ENCODE measurements around the gene TUBGCP4. TPM values are rescaled to one million over a fixed set of nuclear protein-coding genes. Genes with fewer than 3 reads are reported as not detected.

Gene TUBGCP4
- polyA plus RNA-seq, 3 donors: 4.7 to 7.6 (median 6.1) TPM

DNA sequence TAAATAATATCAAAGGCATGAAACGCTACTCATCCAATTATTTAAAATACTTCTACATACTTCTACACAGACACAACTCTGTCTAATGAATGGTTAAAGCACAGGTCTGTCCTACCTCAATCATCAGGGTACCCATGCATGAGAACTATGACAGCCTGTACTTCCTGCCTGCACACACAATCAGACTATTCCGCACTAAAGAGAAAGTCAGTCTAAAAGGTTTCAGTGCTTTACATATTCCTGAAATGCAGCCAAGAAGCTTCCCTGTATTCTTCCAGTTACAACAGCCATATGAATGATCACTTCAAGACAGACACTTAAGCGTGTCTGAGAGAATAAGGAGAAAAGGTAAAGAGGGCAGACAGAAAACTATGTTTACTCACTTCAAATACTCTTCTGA lies 58.8 kb downstream of the TUBGCP4 start:
- Histone ChIP-seq H3K36me3 (replicated peaks in 1 of 2; ENCODE audit: control insufficient read depth in 1 of 2, insufficient read depth in 2 of 2, low read length in 2 of 2) (peaks cover 2 to 30% of the 10 kb centered on the region in 2 donors), H3K4me2 (replicated peaks; ENCODE audit: extremely low read depth, low read length, poor library complexity, severe bottlenecking) (no peak overlapping the region), H3K27me3 (ENCODE audit: control insufficient read depth in 2 of 2, insufficient read depth in 2 of 2, low read length in 2 of 2) (no peaks in the 10 kb centered on the region), H3K4me3 (replicated peaks in 1 of 3; ENCODE audit: low read depth in 2 of 3, low read length in 3 of 3) (no peak overlapping the region), H2AFZ (ENCODE audit: insufficient read depth, low read depth, low read length, poor library complexity, severe bottlenecking) (no peak overlapping the region), H3K9ac (ENCODE audit: insufficient read depth, low read length, poor library complexity, severe bottlenecking) (no peak overlapping the region), H3K27ac (ENCODE audit: low read depth in 1 of 2, low read length in 2 of 2) (no peak overlapping the region), H3K4me1 (ENCODE audit: control insufficient read depth in 1 of 2, insufficient read depth in 2 of 2, low read length in 2 of 2) (no peaks in the 10 kb centered on the region), H3K9me3 (replicated peaks in 1 of 2; ENCODE audit: control insufficient read depth in 1 of 2, insufficient read depth in 1 of 2, low read length in 2 of 2) (no peaks in the 10 kb centered on the region), H4K20me1 (ENCODE audit: insufficient read depth, low read length) (no peaks in the 10 kb centered on the region), H3K79me2 (ENCODE audit: insufficient read depth, low read length) (no peaks in the 10 kb centered on the region)
- H3K27ac Mint-ChIP-seq: no peak overlapping the region
- H3K27me3 Mint-ChIP-seq (ENCODE audit: low read depth in 3 of 3): no peaks in the 10 kb centered on the region
- H3K4me1 Mint-ChIP-seq: no peaks in the 10 kb centered on the region
- H3K4me3 Mint-ChIP-seq: no peak overlapping the region
- no peaks in the 10 kb centered on the region for H3K9me3 Mint-ChIP-seq
- no peak for DNase-seq
- no CpG with 5 or more reads among the region's 3 CpGs for WGBS (ENCODE audit: insufficient coverage)
- no peak for TF ChIP-seq CTCF (IDR thresholded peaks at IDR 0.05)
- intact Hi-C loops (cut with micrococcal nuclease): loop anchor here in 1 of 2 donors (10.0 kb wide), 1 partner anchor 265 kb away; the partner anchor contains the start of gene CKMT1A
- H3K36me3 Mint-ChIP-seq: peaks cover 32 to 33% of the 10 kb centered on the region in 2 donors

- Mint-ChIP-seq H3K4me3 (no peak overlapping the region), H3K9me3 (no peaks in the 10 kb centered on the region), H3K4me1 (no peaks in the 10 kb centered on the region), H3K36me3 (peaks cover 18 to 31% of the 10 kb centered on the region in 2 donors), H3K27me3 (ENCODE audit: low read depth in 3 of 3) (no peaks in the 10 kb centered on the region), H3K27ac (no peak overlapping the region)
- no peak for DNase-seq
- H3K79me2 ChIP-seq (ENCODE audit: insufficient read depth, low read length): no peaks in the 10 kb centered on the region
- no peaks in the 10 kb centered on the region for H3K27me3 ChIP-seq (ENCODE audit: control insufficient read depth in 2 of 2, insufficient read depth in 2 of 2, low read length in 2 of 2)
- no peak overlapping the region for H2AFZ ChIP-seq (ENCODE audit: insufficient read depth, low read depth, low read length, poor library complexity, severe bottlenecking)
- H4K20me1 ChIP-seq (ENCODE audit: insufficient read depth, low read length): no peaks in the 10 kb centered on the region
- TF ChIP-seq CTCF (IDR thresholded peaks at IDR 0.05): no peak
- no peak overlapping the region for H3K4me3 ChIP-seq (replicated peaks in 1 of 3; ENCODE audit: low read depth in 2 of 3, low read length in 3 of 3)
- H3K27ac ChIP-seq (ENCODE audit: low read depth in 1 of 2, low read length in 2 of 2): no peak overlapping the region
- WGBS (ENCODE audit: insufficient coverage): 100% methylated on average over 1 of the region's 4 CpGs
- no peak overlapping the region for H3K9ac ChIP-seq (ENCODE audit: insufficient read depth, low read length, poor library complexity, severe bottlenecking)
- no peak overlapping the region for H3K4me2 ChIP-seq (replicated peaks; ENCODE audit: extremely low read depth, low read length, poor library complexity, severe bottlenecking)
- H3K9me3 ChIP-seq (replicated peaks in 1 of 2; ENCODE audit: control insufficient read depth in 1 of 2, insufficient read depth in 1 of 2, low read length in 2 of 2): no peaks in the 10 kb centered on the region
- intact Hi-C loops (cut with micrococcal nuclease): loop anchor here in 1 of 2 donors (10.0 kb wide), 1 partner anchor 262 kb away; the partner anchor contains the start of gene CKMT1A
- H3K4me1 ChIP-seq (ENCODE audit: control insufficient read depth in 1 of 2, insufficient read depth in 2 of 2, low read length in 2 of 2): no peaks in the 10 kb centered on the region
- H3K36me3 ChIP-seq (replicated peaks in 1 of 2; ENCODE audit: control insufficient read depth in 1 of 2, insufficient read depth in 2 of 2, low read length in 2 of 2): peaks cover 7 to 26% of the 10 kb centered on the region in 2 donors
Measured at GRCh38 chr15:43433165-43433564, 62.3 kb downstream of the TUBGCP4 start.

All from CD14-positive monocyte (primary cell).